ENCODE data around the gene SPP1.
"Not testable (repeated sequence)": the region's sequence is repeated elsewhere in the genome, so short reads cannot be mapped to it uniquely, and the experiment has no call there.

Gene SPP1

DNA sequence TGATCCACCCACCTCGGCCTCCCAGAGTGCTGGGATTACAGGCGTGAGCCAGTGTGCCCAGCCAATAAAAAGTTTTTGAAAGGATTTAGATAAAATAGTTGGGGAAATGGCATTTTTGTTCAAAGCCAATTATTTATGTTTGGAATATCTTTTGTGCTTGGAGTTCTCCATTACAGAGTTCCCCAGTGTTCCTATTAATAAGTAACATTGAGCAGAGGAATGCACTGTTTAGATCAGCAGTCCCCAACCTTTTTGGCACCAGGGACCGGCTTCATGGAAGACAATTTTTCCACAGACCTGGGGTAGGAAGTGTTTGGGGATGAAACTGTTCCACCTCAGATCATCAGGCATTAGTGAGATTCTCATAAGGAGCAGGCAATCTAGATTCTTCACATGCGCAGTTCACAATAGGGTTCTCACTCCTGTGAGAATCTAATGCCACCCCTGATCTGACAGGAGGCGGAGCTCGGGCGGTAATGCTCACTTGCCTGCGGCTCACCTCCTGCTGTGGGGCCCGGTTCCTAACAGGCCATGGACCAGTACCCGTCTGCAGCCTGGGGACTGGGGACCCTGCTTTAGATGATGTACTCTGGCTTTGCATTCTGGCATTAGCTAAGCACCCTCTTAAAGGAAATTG is 40.3 kb downstream of the SPP1 start:
- no peak for DNase-seq
- intact Hi-C loops (cut with DNase I), result no loop called here

DNA sequence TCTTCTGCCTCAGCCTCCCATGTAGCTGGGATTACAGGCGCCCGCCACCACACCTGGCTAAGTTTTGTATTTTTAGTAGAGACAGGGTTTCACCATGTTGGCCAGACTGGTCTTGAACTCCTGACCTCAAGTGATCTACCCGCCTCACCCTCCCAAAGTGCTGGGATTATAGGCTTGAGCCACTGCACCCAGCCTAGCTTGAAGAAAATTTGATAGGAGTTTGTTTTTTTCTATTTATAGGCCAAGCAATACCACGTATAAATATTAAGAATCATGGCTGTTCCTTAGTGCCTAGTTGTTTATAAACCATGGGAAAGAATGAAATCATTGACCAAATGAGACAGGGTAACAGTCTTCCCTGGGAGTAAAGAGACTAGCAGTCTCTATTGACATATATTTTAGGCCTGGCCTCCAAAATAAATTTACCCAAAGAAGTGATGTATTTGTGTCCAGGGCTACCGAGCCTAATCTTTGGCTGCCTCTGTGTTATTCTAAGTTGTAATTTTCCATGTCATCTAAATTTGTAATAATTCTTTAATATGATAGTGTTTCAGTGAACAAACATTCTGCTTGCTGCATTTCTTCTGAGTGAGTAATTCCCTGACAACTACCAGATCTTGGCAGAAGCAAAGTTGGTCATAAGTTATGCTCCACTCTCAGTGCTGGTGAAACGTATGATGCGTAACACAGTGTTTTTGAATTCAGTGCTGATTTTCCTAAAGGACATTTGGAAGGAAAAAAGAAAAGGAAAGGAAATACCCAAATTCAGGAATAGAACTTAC is 42.2 kb downstream of the SPP1 start:
- no peak for DNase-seq
- intact Hi-C loops (cut with DNase I), result no loop called here

DNA sequence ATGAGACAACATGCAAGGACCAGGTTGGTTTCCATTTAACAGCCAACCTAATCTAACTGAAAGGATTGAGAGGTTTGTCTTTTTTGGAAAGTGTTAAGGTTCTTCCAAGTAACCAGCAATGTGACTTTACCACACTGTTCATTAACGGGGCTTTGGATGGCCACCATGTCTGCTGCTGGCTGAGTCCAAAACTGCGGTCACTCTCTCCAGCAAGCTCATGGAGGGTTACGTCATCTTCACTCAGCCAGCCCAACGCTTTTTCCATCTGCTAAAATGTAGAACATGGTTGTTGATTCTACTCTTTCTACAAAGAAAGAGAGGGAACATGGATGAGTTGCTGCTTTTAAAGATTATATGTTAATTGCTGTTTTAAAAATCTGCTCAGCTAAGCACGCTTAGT is 43.0 kb downstream of the SPP1 start:
- DNase-seq, result peak in 1 of 10 donors; percentile 13
- intact Hi-C loops (cut with DNase I), result no loop called here

DNA sequence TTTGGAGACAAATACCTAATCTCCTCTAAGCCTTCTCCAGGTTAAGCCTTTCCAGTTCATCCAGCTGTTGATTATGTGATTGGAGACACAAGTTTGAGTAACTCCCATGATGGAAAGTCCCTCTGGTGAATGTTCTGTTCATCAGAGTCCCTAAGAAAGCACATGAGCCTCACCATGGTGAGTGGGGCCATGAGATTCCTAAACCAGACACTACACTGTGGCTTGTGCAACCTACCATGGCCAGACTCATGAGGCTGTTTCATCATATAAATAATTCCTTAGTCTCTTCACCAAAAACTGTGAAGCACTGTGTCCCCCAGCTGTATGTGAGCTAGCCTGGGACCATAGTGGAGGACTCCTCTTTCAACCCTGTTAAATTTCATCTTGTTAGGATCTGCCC is 46.3 kb downstream of the SPP1 start:
- intact Hi-C loops (cut with DNase I), result no loop called here

DNA sequence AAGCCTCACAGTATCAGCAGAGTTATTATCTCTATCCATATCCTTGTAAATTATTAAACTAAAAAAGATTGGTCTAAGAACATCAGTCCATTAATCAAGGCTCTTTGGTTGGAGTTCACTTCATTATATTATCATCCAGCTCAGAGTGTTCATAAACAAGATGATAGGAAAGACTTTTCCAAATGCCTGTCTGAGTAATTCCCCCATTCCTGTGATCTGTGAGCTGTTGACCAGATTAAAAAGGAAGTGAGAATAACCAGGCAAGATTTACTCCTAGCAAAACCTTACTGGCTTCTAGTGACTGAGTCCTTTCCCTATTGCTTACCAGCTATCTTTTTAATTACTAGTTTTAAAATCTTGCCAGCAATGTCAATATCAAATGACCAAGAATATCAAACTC is 46.8 kb downstream of the SPP1 start:
- no peak for DNase-seq
- intact Hi-C loops (cut with DNase I), result no loop called here

More for the DNA sequence above, 46.3 kb downstream of the SPP1 start:
- no peak for DNase-seq

DNA sequence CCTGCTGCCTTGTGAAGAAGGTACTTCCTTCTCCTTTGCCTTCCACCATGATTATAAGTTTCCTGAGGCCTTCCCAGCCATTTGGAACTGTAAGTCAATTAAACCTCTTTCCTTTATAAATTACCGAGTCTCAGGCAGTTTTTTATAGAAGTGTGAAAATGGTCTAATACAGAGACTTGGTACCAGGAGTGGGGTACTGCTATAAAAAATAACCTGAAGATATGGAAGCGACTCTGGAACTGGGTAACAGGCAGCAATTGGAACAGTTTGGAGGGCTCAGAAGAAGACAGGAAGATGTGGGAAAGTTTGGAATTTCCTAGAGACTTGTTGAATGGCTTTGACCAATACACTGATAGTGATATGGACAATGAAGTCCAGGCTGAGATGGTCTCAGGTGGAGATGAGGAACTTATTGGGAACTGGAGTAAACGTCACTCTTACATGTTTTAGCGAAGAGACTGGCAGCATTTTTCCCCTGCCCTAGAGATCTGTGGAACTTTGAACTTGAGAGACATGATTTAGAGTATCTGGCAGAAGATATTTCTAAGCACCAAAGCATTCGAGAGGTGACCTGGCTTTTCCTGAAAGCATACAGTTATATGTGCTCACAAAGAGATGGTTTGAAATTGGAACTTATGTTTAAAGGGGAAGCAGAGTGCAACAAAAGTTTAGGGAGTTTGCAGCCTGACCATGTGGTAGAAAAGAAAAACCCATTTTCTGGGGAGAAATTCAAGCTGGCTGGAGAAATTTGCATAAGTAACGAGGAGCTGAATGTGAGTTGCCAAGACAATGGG is 50.6 kb downstream of the SPP1 start:
- intact Hi-C loops (cut with DNase I), result not testable (repeated sequence)

DNA sequence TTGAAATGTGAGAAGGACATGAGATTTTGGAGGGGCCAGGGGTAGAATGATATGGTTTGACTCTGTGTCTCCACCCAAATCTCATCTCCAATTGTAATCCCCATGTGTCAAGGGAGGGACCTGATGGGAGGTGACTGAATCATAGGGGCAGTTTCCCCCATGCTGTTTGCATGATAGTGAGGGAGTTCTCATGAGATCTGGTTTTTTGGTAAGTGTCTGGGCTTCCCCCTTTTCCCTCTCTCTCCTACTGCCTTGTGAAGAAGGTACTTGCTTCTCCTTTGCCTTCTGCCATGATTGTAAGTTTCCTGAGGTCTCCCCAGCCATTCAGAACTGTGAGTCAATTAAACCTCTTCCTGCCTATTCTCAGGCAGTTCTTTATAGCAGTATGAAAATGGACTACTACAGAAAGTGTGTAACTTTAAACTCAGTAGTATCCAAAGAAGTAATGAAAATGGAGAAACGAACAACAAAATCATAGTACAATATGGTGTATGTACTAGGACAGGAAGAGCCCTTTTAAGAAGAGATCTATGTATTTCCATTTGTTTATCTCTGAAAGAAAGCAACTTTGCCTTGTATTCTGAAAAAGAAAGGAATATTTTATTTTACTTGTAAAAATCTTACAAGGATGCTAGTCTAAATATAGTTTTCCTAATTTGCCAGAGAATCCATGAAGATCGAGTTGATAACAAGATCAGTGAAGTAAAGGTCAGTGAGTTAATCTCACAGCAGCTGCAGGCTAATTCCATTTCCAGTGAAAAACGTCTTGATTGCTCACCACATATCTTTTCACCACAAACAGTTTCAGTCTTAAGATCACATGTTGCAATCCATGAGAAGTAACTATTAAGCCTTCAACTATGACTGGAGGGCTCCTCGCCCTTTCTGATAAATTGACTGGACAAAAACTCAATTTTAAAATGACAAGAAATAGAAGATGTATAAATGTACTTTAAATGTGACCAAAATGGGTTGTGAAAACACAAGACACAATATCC is 52.4 kb downstream of the SPP1 start:
- intact Hi-C loops (cut with DNase I), result no loop called here
- DNase-seq, result no peak

More for the DNA sequence above, 50.6 kb downstream of the SPP1 start:
- not testable (repeated sequence) for DNase-seq

DNA sequence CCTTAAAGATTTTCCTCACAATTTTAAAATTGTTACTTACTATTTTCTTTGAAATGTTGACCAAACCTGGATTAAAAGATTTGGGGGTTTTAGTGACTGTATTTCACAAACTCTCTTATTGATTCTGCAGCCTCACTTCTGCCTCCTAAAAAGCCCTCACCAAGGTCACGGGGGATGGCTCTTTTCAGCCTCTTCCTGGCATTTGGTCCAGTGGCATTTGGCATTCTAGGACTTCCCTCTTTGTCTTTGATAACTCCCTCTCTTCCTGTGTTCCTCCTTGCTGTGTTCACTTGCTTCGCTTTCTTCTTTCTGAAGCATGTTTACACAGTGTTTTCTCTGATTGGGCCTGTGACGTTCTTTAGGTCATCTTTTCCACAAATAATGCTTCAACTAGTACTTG is 53.4 kb downstream of the SPP1 start:
- no peak for DNase-seq
- intact Hi-C loops (cut with DNase I), result no loop called here

DNA sequence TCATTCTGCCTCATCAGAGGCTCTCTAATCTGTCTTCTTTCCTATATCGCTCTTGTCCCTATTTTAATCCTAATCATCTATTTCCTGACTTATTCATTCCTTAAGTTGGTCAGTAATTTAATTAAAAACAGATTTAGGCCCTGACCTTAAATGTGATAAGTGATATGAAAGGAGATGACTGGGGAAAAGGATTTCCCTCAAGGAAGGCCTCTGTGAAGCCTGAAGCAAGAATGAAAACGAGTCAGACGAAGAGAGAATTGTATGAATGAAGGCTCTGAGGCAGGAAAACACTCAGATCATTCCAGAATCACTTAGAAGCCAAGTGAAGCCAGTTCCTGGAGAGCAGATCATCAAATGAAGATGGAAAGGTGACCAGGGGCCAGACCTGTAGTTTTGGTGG is 54.0 kb downstream of the SPP1 start:
- intact Hi-C loops (cut with DNase I), result no loop called here
- no peak for DNase-seq

DNA sequence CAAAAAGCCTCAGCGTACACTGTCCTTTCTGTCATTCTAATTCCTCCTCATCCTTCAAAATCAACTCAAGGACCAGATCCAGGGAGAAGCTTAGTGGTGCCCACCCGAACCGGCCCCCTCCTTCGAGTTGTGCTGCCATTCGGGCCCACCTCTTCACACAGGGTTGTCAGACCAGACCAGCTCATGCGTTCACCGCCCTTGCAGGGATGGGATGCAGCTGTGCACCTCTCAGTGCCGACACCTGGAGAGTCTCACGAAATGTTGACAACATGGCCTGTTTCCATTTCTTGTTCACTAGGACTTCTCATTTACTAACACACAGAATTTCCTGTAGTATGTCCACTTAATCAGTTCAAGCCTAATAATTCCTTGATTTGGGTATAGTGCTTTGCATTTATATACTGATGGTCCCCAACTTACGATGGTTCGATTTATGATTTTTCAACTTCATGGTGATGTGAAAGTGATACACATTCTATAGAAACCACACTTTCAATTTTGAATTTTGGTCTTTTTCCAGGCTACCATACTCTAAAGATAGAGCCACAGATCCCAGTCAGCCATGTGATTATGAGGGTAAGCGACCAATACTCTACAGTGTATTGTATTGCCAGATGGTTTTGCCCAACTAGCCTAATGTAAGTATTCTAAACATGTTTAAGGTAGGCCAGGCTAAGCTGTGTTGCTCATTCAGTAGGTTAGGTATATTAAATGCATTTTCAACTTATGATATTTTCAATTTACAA is 55.2 kb downstream of the SPP1 start:
- DNase-seq, result no peak
- intact Hi-C loops (cut with DNase I), result loop anchor here (5.0 kb wide), 1 partner anchor 182 kb away; no protein-coding TSS in a partner anchor
